T-helper 1 cell treated with Interleukin-12 subunit alpha and Interleukin-12 subunit beta and Interleukin-4 antibody, amounts not matched to agents 30 ng/mL and 1 ng/mL, for 36 hours (primary cell): ENCODE measurements around the gene IFT27. TPM values are rescaled to one million over a fixed set of nuclear protein-coding genes. Genes with fewer than 3 reads are reported as not detected.

ENCODE experiments used
- intact Hi-C: fragments of 100-400 bp; cut with micrococcal nuclease; formaldehyde crosslinking; loops from one replicate; pipeline ENCODE4 v1.15.1; 2024
- total RNA-seq: library from RNA; stranded (reverse); gene quantifications from 2 replicates; pipeline ENCODE4 v1.2.3, GENCODE V29; 2022

Gene IFT27
- total RNA-seq, 1 donor from 2014 or later, result 28.0 TPM

DNA sequence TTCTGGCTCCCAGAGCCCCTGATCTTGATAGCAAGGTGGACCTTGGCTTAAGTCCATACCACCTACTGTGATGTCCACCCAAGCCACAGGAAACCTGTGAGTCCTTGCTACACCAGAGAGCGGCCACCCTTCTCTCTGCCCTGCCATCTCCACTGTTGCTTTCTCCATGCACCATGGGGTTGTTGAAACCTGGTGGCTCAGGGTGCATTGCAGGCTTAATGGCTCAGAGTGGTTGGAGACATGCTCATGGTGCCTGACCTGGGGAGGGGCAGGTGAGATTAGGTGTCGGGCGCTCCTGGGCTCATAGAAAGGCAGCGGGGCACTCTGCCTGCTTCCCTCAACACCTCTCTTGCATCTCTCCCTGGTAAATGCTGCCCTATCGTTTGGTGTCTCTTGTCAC is 47.4 kb downstream of the IFT27 start:
- intact Hi-C loops, result no loop called here

GRCh38 chr22:36727927-36728488 is 47.9 kb downstream of the IFT27 start:
- intact Hi-C loops, result no loop called here

DNA sequence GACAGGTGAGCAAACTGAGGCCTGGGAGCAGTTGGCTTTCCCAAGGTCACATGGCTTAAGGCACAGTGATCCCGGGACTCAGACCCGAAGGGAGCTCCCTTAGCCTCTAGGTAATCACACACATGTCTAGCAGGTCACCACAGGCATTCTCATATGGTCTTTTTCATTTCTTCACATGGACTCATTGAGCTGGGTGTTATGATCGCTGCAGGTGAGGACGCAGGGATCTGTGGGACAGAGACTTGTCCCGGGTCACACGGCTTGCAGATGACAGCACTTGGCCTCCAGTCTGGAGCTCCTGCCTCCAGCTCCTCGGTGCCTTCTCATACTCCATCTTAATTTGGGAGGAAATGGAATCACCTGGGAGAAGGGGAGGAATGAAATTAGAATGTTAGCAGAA is 48.8 kb downstream of the IFT27 start:
- intact Hi-C loops, result no loop called here

DNA sequence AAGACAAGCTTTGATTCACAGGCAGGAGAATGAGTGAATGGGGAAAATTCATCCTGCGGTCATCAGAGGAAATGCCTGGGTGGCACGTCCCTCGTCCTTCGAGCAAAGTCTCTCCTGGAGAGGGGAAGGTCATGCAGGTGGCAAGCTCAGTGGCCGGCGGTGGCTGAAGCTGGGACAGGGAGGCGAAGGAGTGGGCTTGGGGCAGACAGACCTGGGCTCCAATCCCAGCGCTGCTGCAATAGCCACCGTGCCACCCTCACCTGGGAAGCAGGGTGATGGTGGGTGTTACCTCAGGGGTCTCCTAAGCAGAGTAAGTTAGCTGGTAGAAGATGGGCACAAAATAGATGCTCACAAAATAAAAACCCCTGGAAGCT is 49.9 kb downstream of the IFT27 start:
- intact Hi-C loops, result no loop called here

DNA sequence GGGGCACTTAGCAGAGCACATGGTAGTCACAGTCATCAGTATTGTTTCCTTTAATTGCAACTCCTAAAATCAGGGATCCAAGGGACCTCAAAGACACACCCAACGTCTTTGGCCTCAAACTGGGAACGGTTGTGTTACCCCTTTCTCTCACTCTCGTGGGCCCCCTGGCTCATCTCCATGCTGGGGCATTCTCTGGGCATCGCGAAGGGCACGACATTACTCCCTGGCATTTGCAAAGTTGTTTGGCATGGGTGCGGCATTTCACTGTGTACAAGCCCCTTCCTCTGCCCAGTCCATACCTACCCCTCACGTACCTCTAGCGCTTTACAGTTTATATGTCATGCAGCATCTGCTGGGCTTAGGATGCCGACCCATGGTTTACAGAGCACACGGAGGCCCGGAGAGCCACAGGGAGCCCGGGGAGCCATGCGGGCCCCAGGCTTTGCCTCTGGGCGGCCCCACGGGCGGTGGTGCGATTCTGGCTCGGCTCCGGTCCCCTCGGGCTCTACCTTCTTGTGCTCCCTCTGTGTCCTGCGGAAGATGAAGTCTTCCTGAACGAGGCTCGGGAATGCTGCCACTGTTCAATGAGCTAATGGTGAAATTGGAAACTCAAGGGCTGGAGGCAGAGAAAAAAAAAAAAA is 50.4 kb downstream of the IFT27 start:
- intact Hi-C loops, result no loop called here

DNA sequence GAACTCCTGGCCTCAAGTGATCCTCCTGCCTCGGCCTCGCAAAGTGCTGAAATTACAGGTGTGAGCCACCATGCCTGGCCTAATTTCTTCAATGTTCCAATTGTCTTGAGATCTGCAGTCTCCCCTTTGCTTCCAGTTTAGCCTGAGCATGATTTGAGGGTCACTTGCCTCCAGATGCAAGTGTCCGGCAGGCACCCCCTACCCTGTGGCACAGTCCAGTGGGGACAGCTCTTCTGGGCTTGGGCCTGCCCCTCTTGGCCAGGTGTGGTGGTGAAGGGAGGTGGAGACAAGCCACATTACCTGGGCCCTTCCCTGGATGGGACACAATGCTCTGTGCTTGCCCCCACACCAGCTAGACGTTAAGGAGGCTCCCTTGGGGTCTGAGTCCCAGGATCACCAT is 51.1 kb downstream of the IFT27 start:
- intact Hi-C loops, result no loop called here

DNA sequence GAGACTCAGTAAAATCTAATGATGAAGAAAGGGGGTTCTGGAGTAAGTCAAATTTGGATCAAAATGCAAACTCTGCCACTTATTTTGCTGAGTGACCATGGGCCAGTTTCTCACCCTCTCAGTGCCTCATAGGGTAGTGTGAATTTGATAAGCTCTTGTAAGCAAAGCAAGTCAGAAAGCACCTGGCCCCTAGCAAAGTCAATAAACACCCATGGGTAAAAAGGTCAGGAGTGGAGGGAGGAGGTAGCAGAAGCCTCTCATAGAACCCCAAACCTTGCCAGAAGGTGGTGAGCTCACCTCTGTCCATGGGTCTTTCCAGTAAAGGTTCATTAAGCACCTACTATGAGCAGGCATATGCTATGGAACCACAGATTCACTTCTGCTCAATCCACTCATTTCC is 53.9 kb downstream of the IFT27 start:
- intact Hi-C loops, result no loop called here

DNA sequence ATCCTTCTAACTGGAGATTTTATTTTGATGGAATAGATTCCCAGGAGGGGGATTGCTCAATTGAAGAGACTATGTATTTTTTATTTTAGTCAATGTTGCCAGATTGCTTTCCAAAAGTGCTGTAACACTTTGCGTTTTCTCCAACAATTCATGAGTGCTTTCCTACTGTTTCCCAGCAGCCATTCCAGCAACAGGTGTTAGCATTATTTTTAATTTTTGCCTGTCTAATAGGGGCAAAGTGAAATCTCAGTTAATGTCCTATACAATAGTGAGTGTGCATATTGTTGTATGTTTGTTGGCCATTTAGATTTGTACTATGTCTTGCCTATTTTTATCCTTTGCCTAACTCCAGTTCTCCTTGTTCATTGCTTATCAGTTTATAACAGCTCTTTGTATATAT is 60.3 kb downstream of the IFT27 start:
- intact Hi-C loops, result no loop called here

DNA sequence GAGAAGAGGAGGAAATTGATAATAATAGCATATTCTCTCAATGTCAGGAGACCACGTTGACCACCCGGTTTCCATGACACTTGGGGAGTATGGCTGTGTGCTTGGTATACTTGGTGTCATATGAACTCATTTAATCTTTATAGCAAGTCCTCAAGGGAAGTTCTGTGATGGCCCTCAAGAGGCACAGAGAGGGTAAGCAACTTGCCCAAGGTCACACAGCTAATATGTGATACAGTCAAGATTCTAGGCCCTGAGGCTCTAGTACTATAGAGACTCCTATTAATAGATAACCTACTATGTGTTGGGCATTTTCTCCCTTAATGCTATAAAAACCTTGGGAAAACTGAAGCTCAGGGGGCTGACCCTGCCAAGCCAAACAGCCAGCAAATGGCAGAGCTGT is 61.8 kb downstream of the IFT27 start:
- intact Hi-C loops, result no loop called here

GRCh38 chr22:36713436-36713835 is 62.5 kb downstream of the IFT27 start:
- intact Hi-C loops, result no loop called here

Other genes with a start within 250 kb of the IFT27 start
- gene EIF3D, start 247.0 kb downstream of the IFT27 start, total RNA-seq, result 198 and 201 TPM in 2 replicates
- not detected in 2 replicates for gene CACNG2, start 72.4 kb downstream of the IFT27 start, total RNA-seq
- gene PVALB, start 40.9 kb upstream of the IFT27 start, total RNA-seq, result not detected in 2 replicates
- gene NCF4, start 84.9 kb upstream of the IFT27 start, total RNA-seq, result 66.5 and 70.4 TPM in 2 replicates
- 37.5 and 40.1 TPM in 2 replicates for gene CSF2RB, start 137.5 kb upstream of the IFT27 start, total RNA-seq
- gene TST, start 243.3 kb upstream of the IFT27 start, total RNA-seq, result 7.0 and 9.5 TPM in 2 replicates
- 19.5 and 19.8 TPM in 2 replicates for gene MPST, start 243.6 kb upstream of the IFT27 start, total RNA-seq